Prostate gland (tissue), 2 donors: ENCODE measurements around the gene CEP164. TPM values are rescaled to one million over a fixed set of nuclear protein-coding genes. Genes with fewer than 3 reads are reported as not detected.

Experiments used
- DNase-seq: peaks from one replicate; pipeline ENCODE4 v3.0.0-alpha.2; 2019; ENCODE audit warnings: low spot score
- H3K27ac ChIP-seq, 2 donors: fragments of 200-600 bp; sonication (generic); 2 replicates each; pipeline ENCODE4 v1.5.1; 2017 to 2019
- H3K27me3 ChIP-seq: fragments of 200-600 bp; sonication (generic); replicated peaks from 2 replicates; pipeline ENCODE4 v1.5.1; 2019; ENCODE audit not compliant: insufficient read depth
- H3K36me3 ChIP-seq, 2 donors: fragments of 200-600 bp; sonication (generic); 1 replicate in 1 of 2; 2 replicates in 1 of 2; pipeline versions ENCODE4 v1.5.1 to v1.8.1; 2017 to 2019
- H3K4me1 ChIP-seq: fragments of 200-600 bp; sonication (generic); replicated peaks from 2 replicates; pipeline ENCODE4 v1.5.1; 2019
- H3K4me3 ChIP-seq, 2 donors: fragments of 200-600 bp; sonication (generic); 2 replicates each; pipeline ENCODE4 v1.5.1; 2017 to 2019
- H3K9me3 ChIP-seq: fragments of 200-600 bp; sonication (generic); 2 replicates; pipeline ENCODE4 v1.5.1; 2017
- CTCF ChIP-seq, 4 experiments: fragments of 200-600 bp in 2 of 4; fragments of 450-650 bp in 2 of 4; sonication (generic) in 2 of 4; IDR thresholded peaks; 1 replicate in 3 of 4; 2 replicates in 1 of 4; pipeline ENCODE4 v1.5.1; 2016 to 2019; ENCODE audit warnings: antibody characterized with exemption in 4 of 4, mild to moderate bottlenecking in 2 of 4, moderate library complexity in 2 of 4
- POLR2A ChIP-seq: fragments of 450-650 bp; IDR thresholded peaks from one replicate; pipeline ENCODE4 v1.6.1; 2016; ENCODE audit warnings: antibody characterized with exemption, mild to moderate bottlenecking
- POLR2AphosphoS5 ChIP-seq: sonication (generic); formaldehyde crosslinking; IDR thresholded peaks from one replicate; pipeline ENCODE4 v1.6.1; 2017; ENCODE audit warnings: antibody characterized with exemption
- WGBS: methylation state at CpG from one replicate; pipeline ENCODE4 v1.1.5; 2018; 5-methylcytosine and 5-hydroxymethylcytosine counted together
- intact Hi-C: fragments of 100-400 bp; cut with DNase I; formaldehyde crosslinking; loops from one replicate; pipeline ENCODE4 v1.14.2; 2022
- total RNA-seq, 2 donors: library from RNA; depleted of rRNA; stranded (reverse); fragments of >200 nt; gene quantifications; one replicate each; pipeline ENCODE4 v1.1.0, GENCODE V29; 2016

CEP164 gene
- total RNA-seq, 2 donors from 2014 or later = 27.7 to 40.6 TPM

GRCh38 chr11:117354550-117354949, 26.9 kb downstream of the CEP164 start:
- DNase-seq = no peak
- TF ChIP-seq POLR2AphosphoS5 = no peak
- TF ChIP-seq CTCF (IDR thresholded peaks at IDR 0.05) = no peak
- no peak for TF ChIP-seq POLR2A
- no peaks in the 10 kb centered on the region for H3K27me3 ChIP-seq
- no peaks in the 10 kb centered on the region for H3K4me1 ChIP-seq
- peaks cover 0 to 4% of the 10 kb centered on the region in 2 donors for H3K36me3 ChIP-seq
- intact Hi-C loops = no loop called here
- no peak overlapping the region for H3K27ac ChIP-seq
- WGBS = 92% methylated on average over 4 of the region's 4 CpGs
- no peak overlapping the region for H3K4me3 ChIP-seq
- H3K9me3 ChIP-seq = no peaks in the 10 kb centered on the region

- 78% methylated on average over 9 of the region's 9 CpGs for WGBS
- DNase-seq = no peak
- TF ChIP-seq CTCF (IDR thresholded peaks at IDR 0.05) (no peak), POLR2AphosphoS5 (no peak)
- no peak overlapping the region for H3K27ac ChIP-seq
- H3K4me3 ChIP-seq = no peak overlapping the region
- H3K27me3 ChIP-seq = no peaks in the 10 kb centered on the region
- peaks cover 0 to 4% of the 10 kb centered on the region in 2 donors for H3K36me3 ChIP-seq
- H3K4me1 ChIP-seq = no peaks in the 10 kb centered on the region
- intact Hi-C loops = no loop called here
- no peaks in the 10 kb centered on the region for H3K9me3 ChIP-seq
Observed at GRCh38 chr11:117356126-117356890, 28.7 kb downstream of the CEP164 start.

- no peaks in the 10 kb centered on the region for H3K27me3 ChIP-seq
- TF ChIP-seq CTCF (IDR thresholded peaks at IDR 0.05) = no peak
- no peak for TF ChIP-seq POLR2AphosphoS5
- no peak for TF ChIP-seq POLR2A
- WGBS = 95% methylated on average over 8 of the region's 8 CpGs
- H3K4me3 ChIP-seq = no peak overlapping the region
- no peaks in the 10 kb centered on the region for H3K36me3 ChIP-seq
- no peak for DNase-seq
- H3K27ac ChIP-seq = no peak overlapping the region
- no peaks in the 10 kb centered on the region for H3K4me1 ChIP-seq
- H3K9me3 ChIP-seq = no peaks in the 10 kb centered on the region
- intact Hi-C loops = no loop called here
Observed at GRCh38 chr11:117361432-117361831, 33.8 kb downstream of the CEP164 start.

GRCh38 chr11:117366248-117366647, 38.6 kb downstream of the CEP164 start:
- TF ChIP-seq POLR2A (no peak), CTCF (IDR thresholded peaks at IDR 0.05) (no peak), POLR2AphosphoS5 (no peak)
- intact Hi-C loops = no loop called here
- Histone ChIP-seq H3K4me3 (no peak overlapping the region), H3K27me3 (no peaks in the 10 kb centered on the region), H3K4me1 (no peaks in the 10 kb centered on the region), H3K36me3 (no peaks in the 10 kb centered on the region), H3K27ac (no peak overlapping the region), H3K9me3 (no peaks in the 10 kb centered on the region)
- no peak for DNase-seq
- WGBS = 87% methylated on average over 6 of the region's 6 CpGs

- Histone ChIP-seq H3K9me3 (no peaks in the 10 kb centered on the region), H3K4me1 (no peaks in the 10 kb centered on the region), H3K27ac (no peak overlapping the region), H3K36me3 (no peaks in the 10 kb centered on the region), H3K27me3 (no peaks in the 10 kb centered on the region), H3K4me3 (no peak overlapping the region)
- intact Hi-C loops = no loop called here
- no peak for DNase-seq
- 70% methylated on average over 2 of the region's 2 CpGs for WGBS
- no peak for TF ChIP-seq POLR2A
- TF ChIP-seq POLR2AphosphoS5 = no peak
- TF ChIP-seq CTCF (IDR thresholded peaks at IDR 0.05) = no peak
Observed at GRCh38 chr11:117366875-117367274, 39.2 kb downstream of the CEP164 start.
